Hematopoietic multipotent progenitor cell (in vitro differentiated cells): ENCODE results near the gene GRM8. TPM values are rescaled to one million over a fixed set of nuclear protein-coding genes. Genes with fewer than 3 reads are reported as not detected.

Experiments used
- DNase-seq, 3 donors: peaks; one replicate each; pipeline ENCODE4 v3.0.0-alpha.2; 2011 to 2015; ENCODE audit warnings: low read depth in 2 of 3, low spot score in 2 of 3
- total RNA-seq: library from RNA; depleted of rRNA; stranded (reverse); fragments of >200 nt; gene quantifications from one replicate; pipeline ENCODE4 v1.2.3, GENCODE V29; 2012

Gene GRM8
- total RNA-seq, 1 donor: not detected

DNA sequence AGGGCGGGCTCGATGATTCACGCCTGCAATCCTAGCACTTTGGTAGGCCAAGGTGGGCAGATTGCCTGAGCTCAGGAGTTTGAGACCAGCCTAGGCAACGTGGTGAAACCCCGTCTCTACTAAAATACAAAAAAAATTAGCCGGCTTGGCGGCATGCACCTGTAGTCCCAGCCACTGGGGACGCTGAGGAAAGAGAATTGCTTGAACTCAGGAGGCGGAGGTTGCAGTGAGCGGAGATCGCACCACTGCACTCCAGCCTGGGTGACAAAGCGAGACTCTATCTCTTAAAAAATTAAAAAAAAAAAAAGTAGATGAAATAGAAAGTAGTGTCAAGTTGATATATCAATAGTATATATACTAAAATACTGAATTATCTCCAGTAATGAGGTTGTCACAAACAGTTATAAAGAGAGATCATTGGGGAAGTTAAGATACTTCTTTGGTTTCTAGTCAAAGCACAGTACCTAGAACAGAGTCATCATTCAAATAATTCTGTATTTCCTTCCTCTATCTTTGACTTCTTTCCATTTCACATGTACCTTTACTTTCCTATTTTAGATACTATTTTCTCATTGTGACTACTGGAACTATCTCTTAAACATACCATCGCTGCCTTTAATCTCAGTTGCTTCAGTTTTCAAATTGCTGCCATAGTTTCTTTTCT lies 491.7 kb downstream of the GRM8 start:
- no peak for DNase-seq

DNA sequence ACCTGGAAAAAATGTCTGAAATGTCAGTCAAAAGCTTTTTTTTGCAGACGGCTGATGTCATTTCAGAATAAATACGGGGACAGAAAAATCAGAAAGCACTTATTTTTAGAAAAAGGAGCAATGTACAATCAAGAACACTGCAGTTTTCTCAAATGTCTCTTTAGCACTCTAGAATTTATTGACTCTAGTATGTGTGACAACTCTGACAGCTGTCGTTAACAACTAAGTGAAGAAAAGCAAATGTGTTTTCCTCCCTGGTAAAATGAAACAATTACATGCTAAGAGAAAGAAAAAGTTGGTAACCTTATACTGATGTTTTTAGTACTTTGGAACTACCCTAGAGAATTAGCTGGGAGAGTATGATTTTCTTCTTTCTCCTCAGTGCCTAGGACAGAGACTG lies 497.4 kb downstream of the GRM8 start:
- DNase-seq: no peak

DNA sequence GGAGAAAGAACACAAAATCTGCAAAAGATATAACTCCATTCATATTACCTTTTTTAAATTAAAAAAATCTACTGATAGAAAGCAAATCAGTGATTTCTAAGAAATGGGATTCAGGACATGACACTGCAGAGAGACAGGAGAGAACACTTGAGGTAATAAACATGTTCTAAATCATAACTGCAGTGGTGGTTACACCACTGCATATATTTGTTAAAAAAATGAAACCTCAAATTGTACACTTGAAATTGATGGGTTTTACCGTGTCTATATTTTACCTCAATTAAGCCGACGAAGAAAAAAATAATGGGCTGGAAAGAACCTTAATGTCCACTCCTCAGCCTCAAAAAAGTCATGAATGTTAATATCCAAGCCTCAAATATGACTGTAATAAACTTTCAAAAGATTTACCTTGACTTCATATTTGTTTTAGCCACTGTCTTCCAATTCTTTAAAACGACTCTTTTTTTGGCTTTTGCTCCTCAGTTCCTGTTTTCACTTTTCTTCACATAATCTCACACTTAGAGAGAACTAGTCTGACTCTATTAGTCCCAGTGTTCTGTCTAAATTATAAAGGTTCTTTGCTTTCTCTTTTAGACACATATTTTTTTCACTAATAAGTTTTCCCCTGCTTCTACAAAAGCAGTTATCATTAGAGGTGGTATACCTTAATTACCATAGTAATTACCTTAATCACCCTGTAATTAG lies 502.4 kb downstream of the GRM8 start:
- DNase-seq: no peak

DNA sequence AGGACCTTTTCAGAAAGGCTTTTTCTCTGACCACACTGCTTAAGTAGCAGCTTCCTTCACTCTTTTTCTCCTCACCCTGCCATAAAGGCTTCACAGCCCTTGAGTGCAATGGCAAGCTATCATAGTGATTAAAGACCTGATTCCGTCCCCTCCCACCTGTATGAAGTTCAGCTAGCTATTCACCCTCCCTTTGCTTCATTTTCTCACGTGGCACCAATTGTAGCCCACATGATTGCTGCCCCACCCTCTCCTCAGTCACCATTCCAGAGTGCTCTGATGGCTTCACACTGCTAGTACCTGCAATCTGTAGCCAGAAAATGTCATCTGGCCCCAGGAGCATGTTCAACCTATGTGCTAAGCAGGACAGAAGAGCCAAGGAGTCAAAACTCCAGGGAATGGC lies 523.8 kb downstream of the GRM8 start:
- DNase-seq: no peak

DNA sequence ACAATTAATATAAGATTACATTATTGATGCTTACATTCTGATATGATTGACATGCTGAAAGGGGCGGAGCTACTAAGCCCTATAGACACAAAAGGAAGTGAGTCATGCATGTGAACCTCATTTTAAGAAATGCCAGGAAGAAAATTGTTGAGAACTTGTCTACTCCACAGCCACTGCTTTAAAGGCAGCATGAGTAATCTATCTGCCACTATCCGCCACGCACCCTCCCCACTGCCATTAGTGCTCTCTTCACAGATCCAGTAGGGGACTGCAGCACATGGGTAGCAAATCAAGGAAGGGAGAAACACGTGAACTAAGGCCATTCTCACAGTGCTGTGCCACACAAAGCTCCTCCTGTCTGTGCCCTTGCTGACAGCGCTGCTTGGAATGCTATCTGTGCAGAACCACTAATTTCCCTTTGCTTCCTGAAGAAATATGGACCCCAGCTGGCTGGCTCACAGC lies 524.8 kb downstream of the GRM8 start:
- DNase-seq: peak in 1 of 3 donors; percentile 6

DNA sequence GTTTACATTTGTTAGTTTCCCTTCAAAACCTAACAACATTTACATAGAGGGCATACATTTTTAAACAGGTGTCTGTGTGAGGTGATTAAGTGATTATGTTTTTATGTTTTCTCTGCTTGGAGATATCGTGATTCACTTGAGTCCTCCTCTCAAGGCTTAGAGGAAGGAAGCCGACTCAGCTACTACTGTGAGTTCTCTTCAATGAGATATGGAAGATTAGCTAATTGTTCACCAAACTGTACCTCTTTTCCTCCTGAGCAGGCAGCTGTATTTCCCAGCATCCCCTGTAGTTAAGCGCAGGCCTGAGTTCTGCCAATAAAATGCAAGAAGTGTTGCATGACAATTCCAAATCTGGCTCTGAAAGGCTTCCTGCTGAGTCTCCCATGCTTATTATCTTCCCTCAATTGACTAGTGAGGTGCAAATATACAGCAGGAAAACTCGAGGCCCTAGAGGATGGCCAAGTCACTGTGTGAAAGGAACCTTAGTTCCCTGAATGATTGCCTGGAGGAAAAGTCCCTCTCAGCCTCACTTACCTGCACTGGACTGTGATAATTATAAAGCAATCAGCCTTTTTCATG lies 528.7 kb downstream of the GRM8 start:
- DNase-seq: no peak

DNA sequence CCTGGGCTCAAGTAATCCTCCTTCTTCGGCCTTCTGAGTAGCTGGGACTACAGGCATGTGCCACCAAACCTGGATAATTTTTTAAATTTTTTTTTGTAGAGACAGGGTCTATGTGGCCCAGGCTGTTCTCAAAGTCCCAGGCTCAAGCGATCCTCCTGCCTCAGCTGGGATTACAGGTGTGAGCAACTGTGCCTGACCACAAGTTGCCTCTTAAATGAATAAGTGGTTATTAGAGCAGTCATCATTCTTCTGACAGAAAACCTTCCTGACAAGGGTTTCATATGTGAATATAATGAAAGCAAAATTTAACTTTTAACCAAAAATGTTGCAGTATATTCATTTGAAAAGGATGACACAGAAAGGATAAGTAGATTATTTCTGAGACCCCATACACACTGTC lies 532.5 kb downstream of the GRM8 start:
- DNase-seq: no peak

DNA sequence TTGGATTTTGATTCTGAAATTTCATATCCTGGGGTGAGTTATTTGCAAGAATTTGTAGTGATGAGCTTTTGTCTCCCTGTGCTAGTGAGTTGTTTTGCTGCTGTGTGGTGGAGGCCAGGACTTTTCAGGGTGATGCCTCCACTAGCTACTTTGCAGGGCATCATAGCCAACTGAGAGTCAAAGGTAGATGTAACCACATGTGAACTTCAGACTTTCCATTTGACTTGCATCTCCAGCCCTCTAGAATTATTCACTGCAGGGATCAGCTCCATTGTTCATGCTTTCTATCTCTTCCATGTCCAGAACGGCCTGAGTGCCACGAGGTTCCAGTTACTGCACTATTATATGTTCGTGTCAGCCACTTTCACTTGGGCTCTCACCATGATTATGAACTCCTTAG lies 534.3 kb downstream of the GRM8 start:
- no peak for DNase-seq

DNA sequence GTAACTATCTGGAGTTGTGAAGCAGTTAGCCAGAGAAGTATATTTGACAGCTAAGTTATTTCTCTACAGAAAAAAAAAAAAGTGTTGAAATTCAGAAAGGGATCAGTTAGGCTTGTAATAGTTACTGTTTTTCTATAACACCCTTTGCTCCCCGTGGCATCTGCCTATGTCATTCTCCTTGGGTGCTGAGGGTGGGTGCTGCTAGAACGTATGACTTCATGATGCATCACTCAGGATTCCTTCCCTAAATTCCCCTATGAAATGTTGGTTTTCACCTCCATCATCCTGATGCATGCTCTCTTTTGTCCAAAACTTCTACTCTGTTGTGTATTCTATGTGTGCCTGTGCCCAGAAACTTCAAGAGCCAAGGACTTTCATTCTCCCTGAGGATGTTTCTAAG lies 536.4 kb downstream of the GRM8 start:
- DNase-seq: no peak

DNA sequence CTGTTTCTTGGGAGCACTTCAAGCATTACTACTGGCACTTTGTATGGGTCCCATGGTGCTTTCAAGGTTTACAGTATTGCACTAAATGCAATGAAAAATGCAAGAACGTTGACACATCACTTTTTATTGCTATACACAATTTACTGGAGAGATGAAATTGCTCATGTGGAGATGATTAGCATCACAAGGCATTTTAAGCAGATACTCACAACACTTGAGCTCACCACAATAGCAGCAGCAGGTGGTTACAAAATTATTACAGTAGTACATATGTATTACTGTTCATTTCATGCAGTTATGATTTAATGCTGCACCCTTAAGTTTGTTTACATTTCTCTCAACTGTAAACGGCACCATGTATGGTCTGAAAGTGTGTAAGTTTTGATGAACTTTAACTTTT lies 537.7 kb downstream of the GRM8 start:
- DNase-seq: no peak

DNA sequence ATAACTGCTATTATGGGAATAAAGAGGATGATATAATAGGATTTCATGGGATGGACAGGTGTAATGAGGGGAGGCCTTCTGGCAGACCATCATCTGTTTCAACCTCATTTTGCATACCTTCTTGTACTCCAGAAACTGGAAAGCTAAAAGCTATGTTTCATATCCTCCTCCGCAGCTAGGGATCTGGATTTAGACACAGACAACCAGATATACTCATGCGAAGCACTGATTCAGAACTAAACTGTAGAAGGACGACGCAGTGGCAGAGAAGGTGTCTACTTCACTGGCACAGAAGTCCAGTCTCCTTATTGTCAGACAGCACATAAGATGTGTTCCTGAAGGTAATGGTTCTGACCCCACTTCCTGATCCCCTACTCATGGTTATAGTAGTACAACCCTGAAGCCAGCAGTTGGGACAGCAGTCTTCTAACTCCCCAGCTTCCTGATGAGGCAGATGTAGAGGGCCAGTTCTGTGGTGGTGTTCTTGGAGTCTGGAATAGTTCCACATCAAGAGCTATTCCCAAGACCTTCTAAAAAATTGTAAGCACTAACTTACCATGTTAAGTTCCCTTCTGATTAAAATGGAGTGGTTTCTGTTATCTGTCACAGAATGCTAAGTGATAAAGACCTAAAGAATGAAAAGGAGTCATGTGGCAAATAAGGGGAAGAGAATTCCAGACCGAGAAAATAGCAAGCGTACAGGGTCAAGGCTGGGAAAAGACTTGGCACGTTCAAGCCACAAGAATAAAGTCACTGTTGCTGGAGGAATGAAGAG lies 550.3 kb downstream of the GRM8 start:
- no peak for DNase-seq

DNA sequence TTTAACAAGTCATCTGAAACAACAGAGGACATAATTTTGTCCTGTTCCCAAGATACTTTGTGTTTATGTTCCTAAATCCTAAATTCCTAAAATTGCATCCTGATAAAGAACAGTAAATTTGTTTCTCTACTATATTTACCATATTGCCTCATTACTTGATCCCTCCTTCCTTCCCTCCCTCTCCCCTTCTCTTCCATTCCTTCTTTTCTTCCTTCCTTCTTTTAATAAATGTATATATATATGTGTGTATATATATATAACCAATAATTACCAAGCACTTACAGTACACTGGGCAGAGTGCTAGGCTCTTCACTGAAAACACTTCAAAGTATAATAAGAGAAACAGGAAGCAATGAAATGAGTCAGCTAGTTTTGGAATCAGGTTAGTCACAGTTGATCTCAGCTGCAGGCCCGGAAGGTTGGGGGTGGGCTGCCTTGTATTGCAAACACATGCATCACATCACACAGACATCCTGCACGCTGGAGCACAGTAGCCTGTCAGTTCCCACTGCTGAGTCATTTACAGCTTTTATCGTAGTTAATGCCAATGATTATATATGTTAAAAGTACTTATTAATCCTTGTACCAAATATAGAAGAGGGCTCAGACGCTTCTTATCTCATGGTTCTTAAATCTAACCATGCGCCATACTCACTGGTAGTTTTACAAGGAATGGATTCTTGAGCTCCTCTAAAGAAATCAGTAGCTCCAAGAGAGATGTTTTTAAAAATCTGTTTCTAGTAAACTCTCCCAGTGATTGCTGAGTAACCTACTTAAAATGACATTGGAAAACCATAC lies 551.7 kb downstream of the GRM8 start:
- peak in 2 of 3 donors; percentile 95 to 97 for DNase-seq

DNA sequence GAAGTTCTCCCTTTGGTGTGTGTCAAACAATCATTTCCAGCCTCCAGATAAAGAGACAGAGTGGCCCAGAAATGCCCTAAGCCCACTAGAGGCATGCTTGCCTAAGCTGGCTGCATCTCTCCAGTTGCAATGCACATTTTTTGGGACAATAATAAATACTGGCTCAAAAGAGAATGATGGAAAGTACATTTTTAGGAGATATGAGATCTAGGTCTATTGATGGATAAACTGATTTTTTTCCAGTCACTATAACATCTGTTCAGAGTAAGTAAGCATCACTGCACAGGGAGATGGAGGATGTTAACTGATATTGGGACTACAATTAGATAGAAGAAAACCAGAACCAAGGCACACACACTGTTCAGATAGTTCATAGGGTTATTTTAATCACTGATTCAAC lies 553.0 kb downstream of the GRM8 start:
- no peak for DNase-seq

DNA sequence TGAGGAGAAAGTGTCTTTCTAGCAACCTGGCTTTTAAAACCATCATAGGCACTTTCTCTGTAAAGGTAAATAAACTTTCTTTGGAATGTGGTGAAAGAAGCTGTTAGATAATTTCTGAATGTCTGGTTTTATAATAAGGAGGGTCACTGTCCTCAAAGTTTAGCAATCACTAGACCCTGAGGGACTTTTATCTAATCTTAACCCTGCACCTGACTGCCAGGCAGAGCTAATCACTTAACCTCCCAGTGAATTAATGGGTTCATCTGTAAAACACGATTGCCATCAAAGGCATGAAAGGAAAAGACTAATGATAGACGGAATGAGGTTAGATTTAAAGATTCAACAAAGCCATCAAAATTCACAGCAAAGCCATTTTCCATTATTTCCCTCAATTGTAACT lies 553.8 kb downstream of the GRM8 start:
- no peak for DNase-seq

DNA sequence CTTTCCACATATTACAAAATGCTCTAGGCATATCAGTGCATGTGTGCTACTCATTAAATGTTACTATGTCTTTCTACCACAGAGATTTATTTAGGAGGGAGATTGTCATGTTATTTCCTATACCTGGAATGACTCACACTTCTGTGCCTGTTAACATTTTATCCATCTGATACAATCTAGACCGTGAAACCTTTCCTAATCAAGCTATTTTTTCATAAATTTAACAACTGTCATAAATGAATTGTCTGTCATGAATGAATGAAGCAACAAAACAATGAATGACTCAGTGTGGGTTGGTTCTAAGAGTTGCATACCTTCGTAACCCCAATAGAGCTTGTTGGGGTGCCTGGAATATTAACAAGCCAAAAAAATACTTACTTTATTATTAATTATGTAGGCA lies 554.3 kb downstream of the GRM8 start:
- DNase-seq: no peak

DNA sequence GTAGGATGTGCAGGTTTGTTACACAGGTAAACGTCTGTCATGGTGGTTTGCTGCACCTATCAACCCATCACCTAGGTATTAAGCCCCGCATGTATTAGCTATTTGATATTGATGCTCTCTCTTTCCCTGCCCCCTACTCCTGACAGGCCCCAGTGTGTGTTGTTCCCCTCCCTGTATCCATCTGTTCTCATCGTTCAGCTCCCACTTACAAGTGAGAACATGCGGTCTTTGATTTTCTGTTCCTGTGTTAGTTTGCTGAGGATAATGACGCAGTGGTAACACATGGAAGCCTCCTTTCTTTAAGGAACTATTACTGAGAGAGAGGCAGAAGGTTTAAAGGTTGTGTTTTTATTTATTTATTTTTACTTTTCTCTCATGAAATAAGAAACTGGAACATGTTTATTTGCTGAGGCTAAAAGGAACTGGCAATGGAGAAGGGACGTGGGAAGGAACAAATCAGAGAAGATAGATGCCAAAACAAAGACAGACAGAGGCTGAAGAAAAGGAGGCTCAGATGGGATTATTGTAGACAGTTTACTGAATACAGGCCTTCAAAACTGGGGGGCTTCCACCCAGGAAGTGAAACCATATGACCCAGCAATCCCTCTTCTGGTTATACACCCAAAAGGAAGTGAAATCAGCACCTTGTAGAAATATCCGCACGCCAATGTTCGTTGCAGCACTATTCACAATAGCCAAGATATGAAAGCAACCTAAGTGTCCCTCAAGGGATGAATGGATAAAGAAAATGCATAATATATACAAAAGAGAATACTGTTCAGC lies 556.3 kb downstream of the GRM8 start:
- no peak for DNase-seq

DNA sequence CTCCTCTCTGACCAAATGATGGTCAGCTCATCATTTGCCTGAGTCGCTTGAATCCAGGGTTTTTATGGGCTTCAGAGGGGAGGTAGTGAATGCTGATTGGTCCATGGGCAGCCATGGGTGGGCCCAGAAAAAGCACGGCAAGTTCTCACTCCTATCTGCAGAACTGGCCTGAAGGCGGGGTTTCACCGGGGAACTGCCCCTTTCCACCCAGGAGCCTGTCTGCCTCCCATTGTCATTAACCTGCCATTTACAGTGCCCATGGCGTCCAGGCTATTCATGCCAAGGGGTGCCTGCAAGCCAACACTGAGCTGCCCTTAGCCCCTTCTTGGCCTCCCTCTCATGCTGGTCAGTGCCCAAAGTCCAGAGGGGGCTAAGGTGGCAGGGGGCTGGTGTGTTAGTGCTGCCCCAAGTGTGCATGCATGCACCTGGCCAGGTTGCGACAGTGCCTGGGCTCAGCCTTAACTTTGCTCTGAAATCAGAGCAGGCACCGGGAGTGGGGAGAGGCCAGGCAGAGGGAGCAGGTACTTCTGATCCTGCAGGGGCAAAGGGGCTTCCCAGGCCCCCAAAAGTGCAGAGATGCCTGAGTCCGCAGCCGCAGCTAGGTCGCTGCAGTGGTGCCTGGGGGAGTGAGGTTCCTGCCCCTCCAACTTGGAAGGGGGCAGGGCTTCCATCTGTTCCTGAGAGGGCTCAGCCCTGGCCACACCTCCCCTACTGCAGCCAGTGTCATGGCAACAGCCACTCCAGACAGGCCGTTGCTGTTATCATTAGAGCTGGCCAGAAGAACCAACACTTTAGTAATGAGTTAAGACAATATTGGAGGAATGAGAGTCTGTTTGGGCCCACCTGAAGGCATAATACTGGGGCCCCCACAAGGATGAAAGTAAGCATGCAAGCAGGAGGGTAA lies 561.6 kb downstream of the GRM8 start:
- DNase-seq: no peak

DNA sequence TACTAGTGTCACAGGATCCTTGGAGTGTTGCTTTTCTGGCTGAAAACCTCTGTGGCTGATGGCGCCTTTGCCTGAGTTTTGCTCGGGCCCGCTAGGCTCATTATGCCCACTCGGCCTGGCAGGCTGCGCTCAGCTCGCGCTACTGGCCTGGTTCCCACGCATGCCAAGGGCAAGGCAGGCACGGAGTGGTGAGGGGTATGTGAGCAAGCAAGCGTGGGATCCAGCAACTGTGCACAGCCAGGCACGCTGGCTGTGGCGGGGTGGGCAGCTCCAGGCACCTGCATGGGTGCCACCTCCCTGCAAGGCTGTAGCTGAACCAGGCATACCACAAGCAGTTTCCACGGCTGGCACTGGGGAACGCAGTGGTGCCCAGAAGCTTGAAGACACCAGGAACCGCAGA lies 562.6 kb downstream of the GRM8 start:
- DNase-seq: no peak

DNA sequence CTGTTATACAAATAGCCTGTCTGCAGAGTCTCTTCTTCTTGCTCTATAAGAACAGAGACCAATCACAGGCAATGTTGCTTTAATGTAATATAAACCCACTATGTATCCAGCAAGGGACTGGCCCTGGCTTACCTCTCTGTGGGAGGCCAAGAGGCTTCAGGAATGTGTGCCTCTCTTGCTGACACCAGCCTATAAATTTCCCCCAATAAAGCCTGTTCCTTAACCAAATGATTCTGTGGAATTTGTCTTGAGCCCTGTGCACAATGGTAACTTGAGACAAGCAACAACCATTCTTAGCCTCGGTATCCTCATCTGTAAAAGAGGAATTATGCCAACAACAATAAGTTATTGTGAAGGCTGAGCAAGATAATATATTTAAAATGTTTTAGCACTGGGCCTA lies 563.7 kb downstream of the GRM8 start:
- DNase-seq: no peak
